ELF-1 (cell line): ENCODE data around the gene TXNDC16.

Experiments used
- DNase-seq: peaks from one replicate; pipeline ENCODE4 v3.0.0-alpha.2; 2016; ENCODE audit warnings: low read depth, low spot score

TXNDC16 gene

GRCh38 chr14:52455291-52456088 is 96.8 kb downstream of the TXNDC16 start:
- DNase-seq = no peak

GRCh38 chr14:52447236-52447635 is 105.1 kb downstream of the TXNDC16 start:
- peak; percentile 62 for DNase-seq

- DNase-seq = no peak
Observed at GRCh38 chr14:52446355-52446754, 106.0 kb downstream of the TXNDC16 start.

GRCh38 chr14:52443506-52443905 is 108.8 kb downstream of the TXNDC16 start:
- DNase-seq = no peak

GRCh38 chr14:52442602-52443001 is 109.7 kb downstream of the TXNDC16 start:
- DNase-seq = no peak

GRCh38 chr14:52442166-52442565 is 110.1 kb downstream of the TXNDC16 start:
- no peak for DNase-seq

- no peak for DNase-seq
Observed at GRCh38 chr14:52439476-52439875, 112.8 kb downstream of the TXNDC16 start.

GRCh38 chr14:52434955-52435354 is 117.3 kb downstream of the TXNDC16 start:
- no peak for DNase-seq

GRCh38 chr14:52430474-52430873 is 121.8 kb downstream of the TXNDC16 start:
- DNase-seq = no peak

- DNase-seq = no peak
Observed at GRCh38 chr14:52429451-52429850, 122.9 kb downstream of the TXNDC16 start.

- DNase-seq = no peak
Observed at GRCh38 chr14:52427460-52427859, 124.8 kb downstream of the TXNDC16 start.

GRCh38 chr14:52422650-52423356 is 129.5 kb downstream of the TXNDC16 start:
- DNase-seq = no peak

- no peak for DNase-seq
Observed at GRCh38 chr14:52417139-52417538, 135.2 kb downstream of the TXNDC16 start.

- DNase-seq = no peak
Observed at GRCh38 chr14:52413729-52414408, 138.4 kb downstream of the TXNDC16 start.

- no peak for DNase-seq
Observed at GRCh38 chr14:52412426-52412825, 139.9 kb downstream of the TXNDC16 start.

- no peak for DNase-seq
Observed at GRCh38 chr14:52405314-52405713, 147.0 kb downstream of the TXNDC16 start.

- DNase-seq = no peak
Observed at GRCh38 chr14:52402812-52403526, 149.3 kb downstream of the TXNDC16 start.

GRCh38 chr14:52400846-52401245 is 151.5 kb downstream of the TXNDC16 start:
- no peak for DNase-seq

GRCh38 chr14:52399921-52400595 is 152.2 kb downstream of the TXNDC16 start:
- peak; percentile 3 for DNase-seq

- DNase-seq = no peak
Observed at GRCh38 chr14:52399104-52399503, 153.2 kb downstream of the TXNDC16 start.

- DNase-seq = no peak
Observed at GRCh38 chr14:52397844-52398243, 154.5 kb downstream of the TXNDC16 start.
